Putamen (tissue), 1 donor: ENCODE data around the gene PRRT4.

Source experiments
- DNase-seq: peaks from one replicate; pipeline ENCODE4 v3.0.0-alpha.2; 2016; ENCODE audit warnings: low spot score

PRRT4 gene

DNA sequence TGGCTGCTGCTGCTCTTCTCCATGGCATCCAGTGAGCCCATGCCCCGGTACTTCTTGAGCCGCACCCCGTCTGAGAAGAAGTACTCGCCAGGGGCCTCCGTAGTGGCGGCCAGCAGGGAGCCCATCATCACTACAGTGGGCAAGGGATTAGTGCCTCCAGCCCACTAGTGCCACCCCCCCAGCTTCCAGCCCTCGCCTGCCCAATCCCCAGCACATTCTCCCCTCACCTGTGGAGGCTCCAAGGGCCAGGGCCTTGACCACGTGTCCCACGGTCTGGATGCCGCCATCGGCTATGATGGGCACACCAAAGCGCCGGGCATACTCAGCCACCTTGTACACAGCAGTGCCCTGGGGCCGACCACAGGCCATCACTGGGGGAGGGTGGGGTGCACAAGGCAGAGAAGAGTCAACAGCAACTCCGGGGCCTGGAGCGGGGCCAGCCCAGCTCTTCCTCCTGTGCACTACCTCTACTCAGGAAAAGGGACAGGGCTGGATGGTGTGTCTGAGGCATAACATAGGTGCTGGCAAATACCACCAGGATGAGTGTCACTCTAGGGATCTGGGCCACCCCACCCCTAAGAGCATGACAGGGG, 33.5 kb upstream of the PRRT4 start:
- DNase-seq = no peak

DNA sequence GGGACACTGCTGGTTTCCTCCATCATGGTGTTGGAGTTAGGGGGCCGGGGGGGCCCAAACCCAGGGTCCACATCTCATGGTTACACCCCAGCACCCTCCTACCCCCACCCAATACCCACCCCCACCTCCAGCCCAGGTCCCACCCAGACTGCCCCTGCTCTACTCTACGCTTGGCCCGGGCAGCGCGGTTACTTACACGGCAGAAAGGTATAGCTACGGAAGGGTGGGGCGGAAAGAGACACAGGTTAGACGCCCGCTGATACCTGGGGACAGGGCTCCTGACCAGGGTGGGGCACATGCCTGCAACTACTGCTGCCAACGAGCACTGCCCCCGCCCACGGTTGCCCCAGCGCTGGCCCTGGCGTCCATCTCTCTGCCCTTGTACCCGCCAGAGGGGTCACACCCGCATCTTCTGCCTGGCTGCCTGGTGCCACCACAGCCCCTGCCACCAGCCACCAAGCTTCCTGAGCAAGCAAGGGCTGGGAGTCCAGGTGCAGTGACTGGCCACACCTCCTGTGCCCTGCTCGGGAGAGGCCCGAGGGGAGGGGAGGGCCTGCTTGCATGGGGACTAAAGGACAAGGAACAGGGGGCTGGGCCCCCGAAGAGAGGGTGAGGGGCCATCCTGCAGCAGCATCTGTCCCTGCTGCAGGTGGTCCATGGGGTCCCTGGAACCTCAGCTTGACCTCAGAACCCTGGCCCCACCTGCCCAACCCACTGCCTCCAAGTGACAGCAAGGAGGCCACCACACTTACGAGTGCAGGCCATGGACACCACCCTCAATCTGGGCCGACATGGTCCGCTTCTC, 32.2 kb upstream of the PRRT4 start:
- DNase-seq = no peak

DNA sequence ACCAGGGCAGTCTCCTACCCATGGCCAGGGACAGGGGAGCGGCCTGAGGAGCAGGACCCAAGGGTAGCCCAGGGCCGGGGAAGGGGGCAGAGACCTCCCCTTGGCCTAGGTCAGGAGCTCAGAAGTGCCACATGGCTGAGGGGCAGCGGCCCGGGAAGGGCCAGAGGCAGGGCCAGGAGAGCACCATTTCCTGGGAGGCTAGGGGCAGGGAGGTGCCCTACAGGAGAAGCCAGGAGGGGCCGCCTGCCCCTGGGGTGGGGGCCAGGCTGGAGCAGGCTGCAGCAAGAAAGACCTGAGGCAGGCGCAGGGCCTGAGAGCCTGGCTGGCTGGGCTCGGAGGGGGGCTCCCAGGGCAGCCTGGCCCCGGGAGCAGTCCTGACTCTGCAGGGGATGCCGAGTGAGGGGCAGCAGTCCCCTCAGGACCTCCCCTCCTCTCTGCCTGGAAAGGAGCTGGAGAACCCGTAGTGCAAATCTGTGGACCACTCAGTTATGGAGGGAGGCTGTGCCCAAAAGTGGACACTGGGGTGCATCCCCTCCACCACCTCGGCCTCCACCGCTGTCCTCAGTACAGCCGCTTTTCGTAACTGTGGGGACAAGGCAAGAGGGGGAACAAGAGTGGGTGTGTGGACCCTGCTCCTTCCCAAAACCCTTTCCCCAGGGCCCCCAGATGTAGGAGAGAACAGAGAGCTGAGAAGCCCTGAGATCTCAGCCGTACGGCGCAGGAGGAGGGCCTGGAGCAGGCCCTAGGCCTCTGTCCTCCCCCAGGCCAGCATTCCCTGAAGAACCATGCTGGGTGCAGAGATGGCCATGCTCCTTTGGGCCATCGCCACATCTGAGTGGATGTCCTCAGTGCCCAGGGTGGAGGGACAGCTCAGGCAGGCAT, 31.2 kb upstream of the PRRT4 start:
- no peak for DNase-seq

DNA sequence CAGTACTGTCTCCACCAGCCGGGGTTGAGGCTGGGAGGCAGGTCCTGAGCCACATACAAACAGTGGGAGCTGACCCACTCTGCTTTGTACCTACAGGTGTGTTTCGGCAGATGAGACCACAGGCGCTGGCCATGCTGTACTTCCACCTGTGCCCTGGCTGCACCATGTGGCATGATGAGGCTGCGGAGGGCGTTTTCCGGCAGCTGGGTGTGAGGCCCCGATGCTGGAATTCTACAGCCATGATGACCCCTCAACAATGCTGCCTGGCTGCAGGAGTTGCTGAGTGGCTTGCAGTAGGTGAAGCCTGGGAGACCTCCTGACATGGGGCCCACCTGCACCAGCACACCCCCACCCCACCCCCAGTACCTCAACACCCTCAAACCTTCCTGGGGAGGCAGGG, 30.3 kb upstream of the PRRT4 start:
- DNase-seq = no peak

DNA sequence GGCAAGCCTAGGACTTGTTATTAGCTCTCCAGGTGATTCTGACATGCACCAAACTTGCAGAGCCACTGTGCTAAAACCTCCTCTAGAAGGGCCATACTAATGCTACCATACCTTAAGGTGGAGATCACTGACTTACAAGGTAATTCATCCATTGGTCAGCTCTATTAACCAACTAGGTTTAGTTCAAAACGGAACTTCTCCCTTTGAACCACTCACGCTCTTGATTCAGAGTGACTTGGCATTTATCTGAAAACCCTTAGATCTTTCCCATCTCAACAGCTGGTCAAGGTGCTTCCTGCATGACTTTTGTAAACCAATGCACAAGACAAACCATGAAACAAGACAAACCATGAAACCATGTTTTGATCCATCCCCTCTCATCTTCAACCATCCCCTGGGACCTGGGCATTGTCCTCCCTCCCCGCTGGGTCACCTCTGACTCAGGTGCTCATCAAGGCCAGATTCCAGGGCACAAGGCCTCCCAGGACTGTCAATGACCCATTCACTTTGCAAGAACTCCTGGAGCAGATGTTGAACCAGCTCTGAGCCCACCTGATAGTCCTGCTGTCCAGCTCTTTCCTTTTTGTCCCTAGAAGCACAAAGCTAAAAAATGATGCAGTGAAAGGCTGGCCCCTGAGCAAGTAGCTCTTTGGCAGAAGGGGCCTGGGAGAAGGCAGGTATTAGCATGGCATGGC, 29.5 kb upstream of the PRRT4 start:
- DNase-seq = no peak

DNA sequence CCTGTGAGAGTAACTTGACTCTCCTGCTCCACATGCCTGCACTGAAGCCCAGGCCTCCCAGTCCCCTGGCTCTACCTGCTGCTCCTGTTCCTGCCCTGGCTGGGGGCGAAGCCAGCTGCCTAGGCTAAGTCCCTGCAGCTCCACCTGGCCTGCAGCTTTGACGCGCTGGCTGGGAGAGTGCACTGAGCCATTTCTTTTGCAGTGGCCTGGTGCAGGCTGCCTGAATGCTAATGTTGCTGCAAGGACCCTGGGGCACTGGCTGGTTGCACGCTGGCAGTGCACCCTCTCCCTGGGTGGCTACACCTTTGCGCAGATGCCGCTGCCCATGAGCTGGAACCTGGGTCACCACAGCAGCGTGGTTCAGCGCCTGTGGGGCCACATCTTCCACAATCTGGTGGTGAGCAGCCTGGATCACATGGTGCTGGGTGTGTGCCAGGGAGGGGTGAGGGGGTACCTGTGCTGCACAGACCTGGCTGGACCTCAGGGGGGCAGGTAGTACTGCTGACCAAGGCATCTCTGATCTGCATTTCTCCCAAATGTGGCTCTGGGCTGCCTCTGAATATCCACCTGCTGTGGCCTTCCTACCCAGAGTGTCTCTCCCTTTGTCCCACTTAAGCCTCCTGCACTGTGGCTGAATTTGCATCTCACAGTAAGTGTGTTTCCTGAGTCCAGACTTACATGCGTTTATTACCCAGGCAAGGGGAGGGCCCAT, 28.3 kb upstream of the PRRT4 start:
- no peak for DNase-seq

DNA sequence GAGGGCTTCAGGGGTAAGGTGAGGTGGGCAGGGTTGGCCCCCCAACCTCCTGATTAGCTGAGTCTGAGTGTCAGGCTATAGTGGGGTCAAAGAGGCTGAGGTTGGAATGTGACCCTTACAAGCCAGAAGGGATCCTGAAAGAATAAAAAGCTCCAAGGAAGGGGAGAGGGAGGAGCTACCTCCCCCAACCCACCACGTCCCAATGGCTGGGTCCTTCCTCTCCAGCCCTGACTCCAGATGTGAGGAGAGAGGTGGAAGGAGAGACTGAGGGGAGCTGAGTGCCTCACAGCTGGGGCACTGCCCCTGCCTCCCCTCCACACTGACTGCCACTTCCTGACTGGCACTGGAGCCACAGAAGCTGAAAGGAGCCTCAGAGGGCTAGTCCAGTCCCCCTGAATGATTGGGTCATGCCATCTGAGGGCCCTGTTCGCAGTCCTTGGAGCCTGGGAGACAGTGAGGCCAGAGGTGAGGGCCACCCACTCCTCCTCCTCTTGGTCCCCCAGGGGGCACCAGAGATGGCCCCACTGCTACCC, 27.7 kb upstream of the PRRT4 start:
- DNase-seq = no peak

DNA sequence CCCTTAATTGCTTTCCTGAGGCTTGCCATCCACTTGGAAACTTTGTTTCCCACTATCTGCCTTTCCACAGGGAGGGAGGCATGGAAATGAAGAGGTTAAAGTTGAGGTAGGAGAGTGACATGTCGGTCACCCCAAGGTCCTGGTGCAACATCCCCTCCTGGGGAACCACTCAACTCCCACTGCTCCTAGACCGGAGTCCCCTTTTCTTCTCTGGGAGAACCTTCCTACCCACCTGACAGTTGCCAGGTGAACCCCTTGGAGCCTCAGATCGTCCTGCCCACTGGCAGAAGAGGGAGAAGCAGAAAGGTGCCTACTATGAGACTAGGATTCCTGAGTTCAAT, 26.6 kb upstream of the PRRT4 start:
- no peak for DNase-seq

DNA sequence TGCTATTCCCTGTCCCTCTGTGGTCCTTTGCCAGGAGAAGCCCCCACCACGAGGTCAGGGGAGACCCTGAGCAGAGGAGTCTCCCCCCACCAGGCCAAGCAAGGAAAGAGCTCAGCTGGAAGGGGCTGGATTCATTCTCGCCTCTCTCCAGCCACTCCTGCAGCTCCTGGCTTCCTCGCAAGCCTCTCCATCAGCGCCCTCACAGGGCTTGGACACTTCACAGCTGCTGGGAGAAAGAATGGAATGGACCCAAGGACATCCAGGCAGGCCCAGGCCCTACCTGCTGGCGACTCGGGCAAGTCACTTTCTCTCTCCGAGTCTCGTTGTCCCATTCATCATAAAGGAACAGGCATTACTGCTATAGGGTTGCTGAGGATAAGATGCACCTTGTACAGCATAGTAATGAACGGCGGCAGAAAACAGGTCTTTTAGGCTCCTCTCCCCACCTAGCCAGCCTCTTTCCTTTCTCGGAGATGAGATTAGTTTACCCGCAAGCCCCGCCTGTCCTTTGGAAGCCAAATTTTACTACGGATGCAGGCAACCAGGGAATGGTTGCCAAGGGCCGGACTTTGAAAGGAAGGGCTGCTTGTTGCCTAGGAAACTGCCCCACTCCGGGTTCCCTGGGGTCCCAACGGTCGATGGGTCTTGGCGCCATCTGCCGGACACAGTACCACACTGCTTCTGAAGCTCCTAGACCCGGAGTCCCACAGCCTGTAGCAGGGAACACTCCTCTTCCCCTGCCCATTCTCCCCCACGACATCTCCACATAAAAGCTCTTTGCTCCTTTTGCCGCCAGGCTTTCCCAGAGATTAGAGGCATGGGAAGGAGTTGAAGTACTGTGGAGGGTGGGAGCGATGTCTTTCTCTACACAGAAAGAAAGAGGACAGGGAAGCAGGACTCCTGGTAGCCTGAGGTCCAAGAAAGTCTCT, 26.0 kb upstream of the PRRT4 start:
- DNase-seq = peak; percentile 63

DNA sequence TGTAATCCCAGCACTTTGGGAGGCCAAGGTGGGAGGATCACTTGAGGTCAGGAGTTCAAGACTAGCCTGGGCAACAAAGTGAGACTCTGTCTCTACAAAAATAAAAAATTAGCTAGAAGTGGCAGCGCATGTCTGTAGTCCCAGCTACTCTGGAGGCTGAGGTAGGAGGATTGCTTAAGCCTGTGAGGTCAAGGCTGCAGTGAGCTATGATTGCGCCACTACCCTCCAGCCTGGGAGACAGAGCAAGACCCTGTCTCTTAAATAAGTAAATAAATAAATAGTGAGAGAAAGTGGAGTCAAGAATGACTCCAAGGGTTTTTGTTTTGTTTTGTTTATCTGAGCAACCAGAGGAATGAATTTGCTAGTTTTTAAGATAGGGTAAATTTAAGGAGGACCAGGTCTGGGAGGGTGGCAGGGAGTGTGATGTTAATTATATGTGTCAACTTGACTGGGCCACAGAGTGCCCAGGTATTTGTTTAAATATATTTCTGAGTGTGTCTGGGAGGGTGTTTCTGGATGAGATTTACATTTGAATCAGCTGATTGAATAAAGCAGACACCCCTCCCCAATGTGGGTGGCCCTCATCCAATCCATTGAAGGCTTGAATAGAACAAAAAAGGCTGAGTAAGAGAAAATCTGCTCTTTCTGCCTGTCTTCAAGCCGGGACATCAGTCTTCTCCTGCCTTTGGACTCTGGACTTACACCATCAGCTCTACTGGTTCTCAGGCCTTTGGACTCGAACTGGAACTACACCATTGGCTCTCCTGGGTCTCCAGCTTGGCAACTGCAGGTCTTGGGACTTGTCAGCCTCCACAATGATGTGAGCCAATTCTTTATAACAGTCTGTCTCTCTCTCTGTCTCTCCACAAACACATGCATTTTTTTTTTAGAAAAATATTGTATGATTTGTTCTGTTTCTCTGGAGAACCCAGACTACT, 24.8 kb upstream of the PRRT4 start:
- no peak for DNase-seq

DNA sequence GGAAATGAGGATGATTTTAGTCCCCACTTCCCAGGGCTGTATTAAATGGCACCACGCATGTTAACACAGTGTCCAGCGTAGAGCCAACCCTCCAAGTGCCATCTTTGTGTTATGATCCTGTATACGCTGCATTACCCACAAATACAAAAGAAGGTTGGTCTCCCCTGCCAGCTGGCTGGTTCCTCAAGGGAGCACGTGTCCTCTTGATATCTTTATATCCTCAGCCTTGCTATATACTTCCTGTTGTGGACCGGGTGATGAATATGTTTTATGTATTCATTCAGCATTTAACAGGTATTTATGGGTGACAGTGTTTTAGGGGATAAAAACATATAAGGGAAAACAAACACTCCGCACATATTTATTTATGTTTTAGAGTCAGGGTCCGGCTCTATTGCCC, 23.2 kb upstream of the PRRT4 start:
- no peak for DNase-seq

DNA sequence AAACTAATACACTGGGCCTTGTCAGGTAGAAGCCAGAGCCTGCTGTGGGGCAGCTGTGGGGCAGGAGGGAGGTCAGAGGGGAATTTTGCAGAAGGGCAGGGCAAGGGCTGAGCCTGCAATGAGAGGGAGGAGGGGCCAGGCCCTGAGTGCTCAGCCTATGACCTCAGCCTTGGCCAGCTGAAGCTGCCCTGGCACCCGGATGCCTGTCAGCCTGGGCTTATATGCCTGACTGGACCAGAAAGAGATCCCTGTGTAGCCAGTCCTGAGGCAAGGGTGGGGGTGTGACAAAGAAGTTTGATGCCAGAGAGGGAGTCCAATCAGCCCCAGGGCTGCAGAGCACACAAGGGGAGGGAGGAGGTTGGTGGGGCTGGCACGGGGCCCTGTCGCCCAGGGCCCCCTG, 22.3 kb upstream of the PRRT4 start:
- no peak for DNase-seq

DNA sequence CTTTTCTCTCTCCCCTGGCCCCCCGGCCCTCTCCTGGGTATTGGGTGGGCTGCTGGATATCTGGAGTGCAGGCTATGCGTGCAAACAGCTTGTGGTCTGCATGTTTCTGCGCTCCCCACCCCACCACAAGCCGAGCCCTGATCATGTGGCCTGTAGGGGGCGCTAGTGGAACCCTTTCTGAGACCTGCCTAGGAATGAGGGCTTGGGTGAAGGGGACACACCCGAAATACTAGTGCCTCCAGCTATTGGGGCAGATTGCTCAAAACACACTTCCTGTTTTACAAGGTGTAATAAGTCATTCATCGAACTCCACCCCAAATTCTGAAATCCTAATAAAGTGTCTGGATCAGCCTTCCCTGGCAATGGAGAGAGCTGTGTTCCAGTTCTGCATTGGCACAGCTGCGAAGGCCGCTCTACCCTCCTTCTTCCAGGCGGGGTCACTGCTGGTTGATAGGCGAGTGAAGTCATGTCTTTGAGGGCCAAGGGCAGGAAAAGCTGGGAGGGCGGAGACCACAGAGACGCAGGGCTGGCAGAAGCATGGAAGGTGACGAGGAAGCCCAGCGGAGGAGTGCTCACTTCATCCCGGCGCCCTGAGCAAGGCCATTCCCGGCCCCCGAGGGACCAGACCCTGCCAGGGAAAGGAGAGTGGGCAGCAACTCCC, 19.8 kb upstream of the PRRT4 start:
- no peak for DNase-seq

DNA sequence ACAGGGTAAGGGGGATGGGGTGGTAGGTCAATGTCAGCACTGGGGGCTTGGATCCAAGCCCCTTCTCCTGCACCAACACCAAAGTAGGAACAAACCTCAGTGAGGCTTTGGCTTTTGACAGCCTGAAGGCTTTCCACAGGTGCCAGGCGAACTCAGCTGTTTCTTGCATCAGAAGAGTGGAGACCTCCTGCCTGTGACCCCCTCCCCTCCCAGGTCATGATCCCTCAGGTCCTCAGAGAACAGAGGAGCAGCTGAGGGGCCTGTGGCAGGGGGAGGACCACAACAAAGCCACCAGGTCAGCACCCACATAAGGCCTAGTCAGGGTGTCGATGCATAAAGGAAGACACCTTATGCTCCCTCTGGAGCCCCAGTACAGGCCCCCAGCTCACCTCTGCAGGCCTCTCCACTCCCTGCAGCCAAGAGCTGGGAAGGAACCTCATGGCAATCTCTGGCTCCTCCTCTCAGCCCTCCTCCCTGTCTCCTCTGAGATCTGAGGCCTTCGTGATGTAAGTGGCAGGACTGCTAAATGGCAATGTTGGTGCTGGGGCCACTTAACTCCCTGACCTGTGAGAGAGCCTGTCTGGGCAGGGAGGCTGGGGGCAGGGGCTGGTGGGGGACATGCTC, 19.1 kb upstream of the PRRT4 start:
- no peak for DNase-seq

DNA sequence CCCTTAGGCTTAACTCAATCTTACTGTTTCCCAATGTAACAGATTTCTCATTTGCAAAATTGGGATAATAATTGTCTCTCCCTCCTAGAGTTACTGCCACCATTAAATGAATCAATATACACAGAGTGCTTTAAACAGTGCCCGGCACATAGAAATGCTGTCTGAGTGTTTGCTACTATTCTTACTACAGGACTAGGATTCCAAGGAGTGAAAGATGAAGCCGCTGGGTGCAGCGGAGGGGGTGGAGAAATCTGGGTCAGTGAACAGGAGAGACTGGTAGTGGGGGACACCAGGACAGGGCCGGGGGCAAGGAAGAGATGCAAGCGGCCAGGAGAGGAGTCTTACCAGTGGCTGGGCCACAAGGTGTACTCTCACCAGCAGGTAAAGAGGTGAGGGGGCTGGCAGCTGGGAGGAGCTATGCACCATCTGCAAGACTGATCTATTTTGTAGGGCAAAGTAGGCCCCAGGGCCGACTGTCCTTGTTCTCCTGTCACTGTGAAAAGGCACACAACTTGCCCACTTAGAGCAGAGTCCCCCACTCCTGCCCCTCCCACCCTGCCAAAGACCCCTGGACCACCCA, 18.5 kb upstream of the PRRT4 start:
- DNase-seq = no peak

DNA sequence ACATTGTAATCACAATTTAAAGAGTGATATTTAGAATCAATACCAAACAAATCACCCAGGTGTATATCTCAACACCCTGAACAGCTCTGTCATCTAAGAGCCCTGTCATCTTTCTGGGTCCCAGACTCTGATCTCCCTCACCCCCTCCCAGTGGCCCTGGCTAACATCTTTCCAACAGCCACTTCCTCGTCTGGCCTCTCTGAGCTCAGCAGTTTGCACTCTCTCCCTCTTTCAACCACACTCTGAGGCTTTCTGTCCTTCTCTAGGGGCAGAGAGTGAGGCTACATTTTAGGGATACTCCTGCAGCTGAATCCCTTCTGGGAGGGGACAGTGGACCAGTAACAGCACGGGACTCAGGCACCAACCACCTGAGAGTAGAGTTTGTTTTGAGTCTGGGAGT, 17.1 kb upstream of the PRRT4 start:
- no peak for DNase-seq

DNA sequence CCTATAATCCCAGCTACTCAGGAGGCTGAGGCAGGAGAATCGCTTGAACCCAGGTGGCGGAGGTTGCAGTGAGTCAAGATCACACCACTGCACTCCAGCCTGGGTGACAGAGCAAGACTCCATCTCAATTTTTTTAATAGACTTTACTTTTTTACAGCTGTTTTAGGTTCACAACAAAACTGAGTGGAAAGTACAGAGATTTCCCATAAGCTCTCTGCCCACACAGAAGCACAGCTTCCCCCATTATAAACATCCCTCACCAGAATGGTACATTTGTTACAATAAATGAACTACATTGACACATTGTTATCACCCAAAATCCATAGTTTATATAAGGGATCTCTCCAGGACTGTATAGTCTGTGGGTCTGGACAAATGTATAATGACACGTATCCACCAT, 14.6 kb upstream of the PRRT4 start:
- DNase-seq = no peak

DNA sequence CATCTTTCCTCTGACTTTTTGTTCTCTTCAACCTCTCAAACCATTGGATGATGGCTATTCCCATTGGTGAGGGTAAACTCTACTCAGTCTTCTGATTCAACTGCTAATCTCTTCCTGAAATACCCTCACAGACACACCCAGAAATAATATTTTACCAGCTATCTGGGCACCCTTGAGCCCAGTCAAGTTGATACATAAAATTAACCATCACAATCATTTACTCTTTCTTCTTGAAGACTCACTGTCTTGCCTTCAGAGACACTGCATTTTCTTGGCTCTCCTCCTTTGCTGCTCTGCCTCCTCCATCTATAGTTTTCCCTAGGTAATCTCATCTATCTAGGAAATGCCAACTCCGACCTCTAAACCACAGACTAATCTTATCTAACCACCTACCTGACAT, 12.6 kb upstream of the PRRT4 start:
- DNase-seq = no peak
